ENCODE measurements around the gene C5AR2.

Gene C5AR2

GRCh38 chr19:47390533-47391488, 58.8 kb downstream of the C5AR2 start:
- no peak for DNase-seq

GRCh38 chr19:47391510-47392223, 59.7 kb downstream of the C5AR2 start:
- peak; percentile 68 for DNase-seq

Measured in NCI-H69 (cell line).